ENCODE results near the gene SETD1A. TPM values are rescaled to one million over a fixed set of nuclear protein-coding genes. Genes with fewer than 3 reads are reported as not detected.

SETD1A gene
- total RNA-seq, 2 experiments from 2014 or later = 26.9 to 27.3 TPM

DNA sequence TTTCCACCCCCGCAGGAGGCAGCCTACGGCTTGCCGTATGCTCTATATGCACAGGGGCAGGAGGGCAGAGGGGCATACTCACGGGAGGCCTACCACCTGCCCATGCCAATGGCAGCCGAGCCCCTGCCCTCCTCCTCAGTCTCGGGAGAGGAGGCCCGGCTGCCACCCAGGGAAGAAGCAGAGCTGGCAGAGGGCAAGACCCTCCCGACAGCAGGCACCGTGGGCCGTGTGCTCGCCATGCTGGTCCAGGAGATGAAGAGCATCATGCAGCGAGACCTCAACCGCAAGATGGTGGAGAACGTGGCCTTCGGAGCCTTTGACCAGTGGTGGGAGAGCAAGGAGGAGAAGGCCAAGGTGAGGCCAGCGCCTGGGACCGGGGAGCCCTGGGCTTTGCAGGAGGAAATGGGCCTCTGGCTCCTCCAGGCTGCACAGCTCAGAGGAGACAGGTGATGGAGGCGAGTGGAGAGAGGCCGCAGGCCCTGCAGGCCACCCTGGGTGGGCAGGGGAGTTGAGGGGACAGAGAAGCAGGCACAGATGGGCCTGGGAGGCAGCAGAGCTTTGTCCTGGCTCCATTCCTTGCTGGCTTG is 8.6 kb downstream of the SETD1A start:
- ChIA-PET CTCF (interaction anchor here (2.9 kb wide), 1 partner anchor 12 kb away, joined by 7 read pairs; no protein-coding TSS in a partner anchor), POLR2A (no interaction called here)

DNA sequence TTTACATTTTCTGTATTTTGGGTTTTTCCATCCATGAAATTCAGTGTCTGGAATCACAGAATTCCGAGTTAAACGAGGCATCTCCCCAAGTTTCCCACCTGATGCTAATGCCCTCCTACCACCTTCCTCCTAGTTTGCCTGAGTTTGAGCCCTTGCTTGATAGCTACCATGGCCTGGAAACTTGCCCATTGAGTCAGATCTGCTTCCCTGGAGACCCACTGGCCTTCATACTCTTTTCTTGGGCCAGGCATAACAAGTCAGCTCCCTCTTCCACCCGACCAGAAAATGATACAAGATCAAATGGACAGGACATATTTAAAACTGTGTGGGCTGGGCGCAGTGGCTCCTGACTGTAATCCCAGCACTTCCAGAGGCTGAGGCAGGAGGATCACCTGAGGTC is 10.2 kb downstream of the SETD1A start:
- ChIA-PET CTCF (interaction anchor here (2.9 kb wide), 1 partner anchor 14 kb away, joined by 7 read pairs; no protein-coding TSS in a partner anchor), POLR2A (no interaction called here)

DNA sequence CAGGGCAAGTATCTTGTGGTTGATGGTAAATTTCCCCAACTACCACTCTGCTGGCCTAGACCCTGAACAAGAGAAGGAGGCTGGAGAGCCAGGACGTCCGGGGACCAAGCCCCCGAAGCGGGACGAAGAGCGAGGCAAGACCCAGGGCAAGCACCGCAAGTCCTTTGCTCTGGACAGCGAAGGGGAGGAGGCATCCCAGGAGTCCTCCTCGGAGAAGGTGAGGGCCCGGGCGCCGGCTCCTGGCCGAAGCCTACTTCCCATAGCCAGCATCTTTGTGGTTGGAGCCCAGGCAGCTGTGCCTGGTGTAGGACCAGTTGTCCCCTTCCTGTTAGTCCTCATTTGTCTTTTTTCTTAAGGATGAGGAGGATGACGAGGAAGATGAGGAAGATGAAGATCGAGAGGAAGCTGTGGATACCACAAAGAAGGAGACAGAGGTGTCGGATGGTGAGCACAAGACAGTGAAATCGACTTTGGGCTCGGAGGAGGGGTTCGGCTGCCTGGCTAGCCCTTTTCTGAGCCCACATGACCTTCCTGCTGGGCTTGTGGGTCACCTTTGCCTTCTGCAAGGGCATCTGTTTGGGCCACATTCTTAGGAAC is 11.8 kb downstream of the SETD1A start:
- CTCF ChIA-PET = interaction anchor here (0.5 to 1.6 kb wide), 2 partner anchors 15 to 68 kb away, joined by 3 to 4 read pairs; no protein-coding TSS in a partner anchor

DNA sequence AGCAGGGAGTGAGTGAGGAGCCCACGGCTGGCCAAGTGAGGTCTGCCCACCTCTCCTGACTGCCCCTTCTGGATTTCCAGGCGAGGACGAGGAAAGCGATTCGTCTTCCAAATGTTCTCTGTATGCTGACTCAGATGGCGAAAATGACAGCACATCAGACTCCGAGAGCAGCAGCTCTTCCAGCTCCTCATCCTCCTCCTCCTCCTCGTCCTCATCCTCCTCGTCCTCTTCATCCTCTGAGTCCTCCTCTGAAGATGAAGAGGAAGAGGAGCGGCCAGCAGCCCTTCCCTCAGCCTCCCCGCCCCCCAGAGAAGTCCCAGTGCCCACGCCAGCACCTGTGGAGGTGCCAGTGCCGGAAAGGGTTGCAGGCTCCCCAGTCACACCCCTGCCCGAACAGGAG is 13.7 kb downstream of the SETD1A start:
- CTCF ChIA-PET = interaction anchor here (2.4 kb wide), 1 partner anchor 13 kb away, joined by 5 read pairs; the partner anchor contains the start of gene HSD3B7
- POLR2A ChIA-PET = no interaction called here

More for the DNA sequence above, 11.8 kb downstream of the SETD1A start:
- POLR2A ChIA-PET = no interaction called here

DNA sequence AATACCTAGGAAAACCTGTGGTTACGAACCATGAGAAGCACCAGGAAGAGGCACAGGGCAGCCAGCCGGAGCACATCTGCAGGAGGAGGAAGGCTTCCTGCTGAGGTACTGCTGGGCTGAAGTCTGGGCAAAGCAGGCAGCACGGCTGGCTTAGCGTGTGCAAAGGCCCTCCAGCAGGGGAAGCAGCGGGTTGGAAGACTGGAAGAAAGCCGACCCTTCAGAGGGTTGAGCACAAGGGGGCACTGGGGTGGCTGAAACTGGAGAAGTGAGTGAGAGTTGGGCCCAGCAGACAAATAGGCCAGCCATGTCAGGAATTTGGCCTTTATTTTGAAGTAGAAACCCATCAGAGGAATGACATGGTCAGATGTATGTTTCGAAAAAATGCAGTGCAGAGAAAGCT is 15.3 kb downstream of the SETD1A start:
- POLR2A ChIA-PET = no interaction called here
- CTCF ChIA-PET = interaction anchor here (0.9 to 2.4 kb wide), 4 partner anchors 10 to 31 kb away, joined by 3 to 5 read pairs (median 4); partner anchors contain the start of gene HSD3B7

DNA sequence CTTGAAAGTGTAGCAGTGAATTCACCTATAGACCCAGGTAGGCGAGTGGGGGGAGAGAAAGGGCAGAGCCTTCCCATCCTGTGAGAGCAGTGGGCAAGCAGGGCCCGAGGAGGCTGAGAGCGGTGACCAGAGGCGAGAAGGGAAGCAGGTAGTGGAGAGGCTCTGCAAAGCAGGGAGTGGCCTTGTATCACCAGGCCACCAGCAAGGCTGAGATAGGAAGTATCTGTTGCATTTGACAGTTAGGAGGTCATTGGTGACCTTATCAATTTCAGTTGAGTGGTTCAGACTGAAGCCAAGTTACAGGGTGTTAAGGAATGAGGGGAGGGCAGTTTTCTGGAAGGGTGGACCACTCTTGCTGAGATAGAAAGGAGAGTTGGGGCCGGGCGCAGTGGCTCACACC is 16.8 kb downstream of the SETD1A start:
- POLR2A ChIA-PET = no interaction called here
- CTCF ChIA-PET = interaction anchor here (0.9 kb wide), 1 partner anchor 12 kb away, joined by 5 read pairs; no protein-coding TSS in a partner anchor

DNA sequence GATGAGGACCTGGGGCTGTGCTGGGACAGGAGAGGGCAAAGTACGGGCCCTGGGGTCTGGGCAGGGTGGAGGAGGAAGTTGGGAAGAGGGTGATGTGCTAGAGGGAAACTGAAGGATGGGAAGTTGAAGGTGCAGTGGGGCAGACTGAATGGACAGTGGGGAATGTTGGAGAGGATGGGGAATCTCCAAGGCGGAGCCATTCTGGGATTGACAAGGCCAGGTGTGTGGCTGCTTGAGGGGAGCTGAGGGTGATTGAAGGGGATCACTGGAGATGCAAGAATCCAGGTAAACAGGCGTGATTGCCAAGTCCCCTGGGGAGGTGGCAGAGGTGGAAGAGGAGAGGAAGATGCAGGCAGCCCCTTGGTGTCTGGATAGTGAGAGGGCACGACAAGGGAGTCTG is 18.9 kb downstream of the SETD1A start:
- CTCF ChIA-PET = no interaction called here

DNA sequence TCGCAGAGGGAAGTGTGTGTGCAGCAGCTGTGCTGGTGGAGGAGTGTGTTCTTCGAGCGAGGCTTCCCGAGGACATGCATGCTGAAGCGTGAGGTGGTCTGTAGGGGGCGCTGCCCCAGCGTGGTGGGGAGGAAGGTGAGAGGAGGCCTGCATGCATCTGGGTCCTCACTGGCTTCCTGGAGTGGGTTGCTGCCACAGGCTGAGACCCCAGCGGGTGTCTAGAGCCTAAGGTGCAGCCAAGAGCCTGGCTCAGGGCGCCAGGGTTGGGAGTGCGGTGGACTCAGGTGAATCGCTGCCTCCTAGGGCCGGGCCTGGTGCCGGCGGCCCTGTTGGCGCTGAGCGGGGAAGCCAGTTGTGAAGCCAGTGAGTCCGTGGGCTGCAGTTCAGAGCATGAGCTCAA is 19.9 kb downstream of the SETD1A start:
- POLR2A ChIA-PET = no interaction called here
- CTCF ChIA-PET = interaction anchor here (0.6 kb wide), 1 partner anchor 260 kb away, joined by 3 read pairs; no protein-coding TSS in a partner anchor

More for the DNA sequence above, 18.9 kb downstream of the SETD1A start:
- POLR2A ChIA-PET = no interaction called here

DNA sequence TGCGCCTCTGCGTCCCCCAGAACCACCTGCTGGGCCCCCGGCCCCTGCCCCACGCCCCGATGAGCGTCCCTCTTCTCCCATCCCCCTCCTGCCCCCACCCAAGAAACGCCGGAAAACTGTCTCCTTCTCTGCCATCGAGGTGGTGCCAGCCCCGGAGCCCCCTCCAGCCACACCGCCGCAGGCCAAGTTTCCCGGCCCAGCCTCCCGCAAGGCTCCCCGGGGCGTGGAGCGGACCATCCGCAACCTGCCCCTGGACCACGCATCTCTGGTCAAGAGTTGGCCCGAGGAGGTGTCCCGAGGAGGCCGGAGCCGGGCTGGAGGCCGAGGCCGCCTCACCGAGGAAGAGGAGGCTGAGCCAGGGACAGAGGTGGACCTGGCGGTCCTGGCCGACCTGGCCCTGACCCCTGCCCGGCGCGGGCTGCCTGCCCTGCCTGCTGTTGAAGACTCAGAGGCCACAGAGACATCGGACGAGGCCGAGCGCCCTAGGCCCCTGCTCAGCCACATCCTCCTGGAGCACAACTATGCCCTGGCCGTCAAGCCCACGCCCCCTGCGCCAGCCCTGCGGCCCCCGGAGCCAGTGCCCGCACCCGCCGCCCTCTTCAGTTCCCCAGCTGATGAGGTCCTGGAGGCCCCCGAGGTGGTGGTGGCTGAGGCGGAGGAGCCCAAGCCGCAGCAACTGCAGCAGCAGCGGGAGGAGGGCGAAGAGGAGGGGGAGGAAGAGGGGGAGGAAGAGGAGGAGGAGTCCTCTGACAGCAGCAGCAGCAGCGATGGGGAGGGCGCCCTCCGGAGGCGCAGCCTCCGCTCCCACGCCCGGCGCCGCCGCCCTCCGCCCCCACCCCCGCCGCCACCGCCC is 21.8 kb downstream of the SETD1A start:
- ChIA-PET POLR2A (no interaction called here), CTCF (no interaction called here)

DNA sequence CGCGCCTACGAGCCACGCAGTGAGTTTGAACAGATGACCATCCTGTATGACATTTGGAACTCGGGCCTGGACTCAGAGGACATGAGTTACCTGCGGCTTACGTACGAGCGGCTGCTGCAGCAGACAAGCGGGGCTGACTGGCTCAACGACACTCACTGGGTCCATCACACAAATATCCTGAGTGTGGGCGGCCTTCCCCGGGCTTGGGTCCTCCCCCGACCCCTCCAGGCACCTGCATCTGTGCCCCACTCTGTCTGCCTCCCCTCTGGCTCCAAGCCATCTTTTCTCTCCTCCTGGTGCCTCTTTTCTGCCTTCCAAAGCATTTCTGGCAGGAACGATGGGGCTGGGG is 22.4 kb downstream of the SETD1A start:
- ChIA-PET CTCF (no interaction called here), POLR2A (no interaction called here)

DNA sequence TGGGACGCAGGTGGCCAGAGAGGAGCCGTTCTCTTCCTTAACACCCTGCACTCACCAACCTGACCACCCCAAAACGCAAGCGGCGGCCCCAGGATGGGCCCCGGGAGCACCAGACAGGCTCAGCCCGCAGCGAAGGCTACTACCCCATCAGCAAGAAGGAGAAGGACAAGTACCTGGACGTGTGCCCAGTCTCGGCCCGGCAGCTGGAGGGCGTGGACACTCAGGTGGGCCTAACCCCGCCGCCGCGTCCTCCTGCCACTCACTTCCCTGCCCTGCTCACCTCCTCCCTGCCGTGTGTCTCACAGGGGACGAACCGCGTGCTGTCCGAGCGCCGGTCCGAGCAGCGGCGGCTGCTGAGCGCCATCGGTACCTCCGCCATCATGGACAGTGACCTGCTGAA is 22.9 kb downstream of the SETD1A start:
- ChIA-PET CTCF (no interaction called here), POLR2A (no interaction called here)

DNA sequence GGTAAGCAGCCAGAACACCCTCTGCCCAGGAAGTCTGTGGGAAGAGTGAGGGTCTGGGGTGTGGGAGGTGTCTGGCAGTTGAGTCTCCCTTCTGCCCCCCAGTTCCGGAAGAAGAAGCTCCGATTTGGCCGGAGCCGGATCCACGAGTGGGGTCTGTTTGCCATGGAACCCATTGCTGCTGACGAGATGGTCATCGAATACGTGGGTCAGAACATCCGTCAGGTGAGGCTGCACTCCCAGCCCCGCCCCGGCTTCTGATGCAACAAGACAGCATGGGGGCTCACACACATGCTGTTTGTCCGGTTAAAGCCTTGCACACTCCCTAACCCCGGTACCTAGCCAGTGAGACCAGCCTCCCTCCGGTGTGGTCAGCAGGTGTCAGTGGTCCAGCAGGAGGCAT is 23.4 kb downstream of the SETD1A start:
- CTCF ChIA-PET = interaction anchor here (2.8 kb wide), 1 partner anchor 161 kb away, joined by 6 read pairs; no protein-coding TSS in a partner anchor
- POLR2A ChIA-PET = no interaction called here

DNA sequence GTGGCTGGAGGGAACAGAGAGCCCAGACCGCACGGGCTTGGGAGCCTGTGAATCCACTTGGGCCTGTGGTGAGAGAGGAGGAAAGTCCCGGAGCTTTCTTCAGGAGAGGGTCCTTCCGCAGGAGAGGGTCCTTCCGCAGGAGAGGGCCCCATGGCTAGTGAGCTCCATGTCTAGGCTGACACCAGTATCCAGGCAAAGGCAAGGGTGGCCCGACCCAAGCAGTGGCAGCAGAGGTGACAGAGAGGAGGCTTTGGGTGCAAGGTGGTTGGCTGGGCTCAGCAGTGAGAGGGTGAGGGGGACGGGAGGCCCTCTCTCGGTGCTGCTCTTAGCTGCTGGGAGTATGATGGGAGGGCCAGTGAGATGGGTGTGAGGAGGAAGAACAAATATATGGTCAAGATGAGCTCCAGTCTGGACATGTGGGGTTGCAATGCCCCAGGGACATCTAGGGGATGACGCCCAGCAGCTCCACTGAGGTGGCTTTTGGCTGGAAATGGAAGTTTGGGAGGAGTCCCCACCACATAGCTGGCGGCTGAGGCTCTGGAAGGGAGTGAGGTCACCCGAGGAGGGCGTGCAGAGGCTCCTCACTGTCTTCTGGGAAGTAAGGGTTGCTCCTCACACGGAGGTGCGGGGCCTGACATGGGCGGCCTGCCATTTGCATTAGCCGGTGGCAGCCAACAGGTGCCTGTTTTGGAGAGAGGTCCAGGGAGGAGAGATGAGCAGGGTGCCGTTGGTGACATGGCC is 25.2 kb downstream of the SETD1A start:
- POLR2A ChIA-PET = interaction anchor here (0.6 kb wide), 1 partner anchor 473 kb away, joined by 5 read pairs; no protein-coding TSS in a partner anchor
- CTCF ChIA-PET = interaction anchor here (0.5 to 2.8 kb wide), 3 partner anchors 10 to 194 kb away, joined by 3 to 6 read pairs (median 3); no protein-coding TSS in a partner anchor

DNA sequence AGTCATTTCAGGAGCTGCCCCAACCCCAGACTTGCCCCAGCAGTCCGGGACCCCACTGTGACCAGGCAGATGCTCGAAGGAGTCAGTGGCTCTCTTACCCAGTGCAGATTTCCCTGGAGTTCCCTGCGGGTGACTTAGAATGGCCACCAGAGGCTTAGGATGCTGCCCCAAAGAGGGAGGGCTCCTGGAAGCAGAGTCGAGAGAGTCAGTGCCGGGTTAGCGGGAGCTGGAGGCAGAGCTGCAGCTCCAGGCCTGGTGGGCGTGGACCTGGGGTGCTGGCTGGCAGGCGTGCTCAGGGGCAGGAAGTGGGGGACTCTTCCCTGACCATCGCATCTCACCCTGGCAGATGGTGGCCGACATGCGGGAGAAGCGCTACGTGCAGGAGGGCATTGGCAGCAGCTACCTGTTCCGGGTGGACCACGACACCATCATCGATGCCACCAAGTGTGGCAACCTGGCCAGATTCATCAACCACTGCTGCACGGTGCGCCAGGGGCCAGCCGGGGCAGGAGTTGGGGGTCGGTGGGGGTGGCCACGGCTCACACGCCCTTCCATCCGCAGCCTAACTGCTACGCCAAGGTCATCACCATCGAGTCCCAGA is 25.8 kb downstream of the SETD1A start:
- CTCF ChIA-PET = interaction anchor here (0.5 to 2.8 kb wide), 7 partner anchors 10 to 195 kb away, joined by 3 to 12 read pairs (median 3); no protein-coding TSS in a partner anchor
- POLR2A ChIA-PET = interaction anchor here (0.6 kb wide), 1 partner anchor 473 kb away, joined by 5 read pairs; no protein-coding TSS in a partner anchor

DNA sequence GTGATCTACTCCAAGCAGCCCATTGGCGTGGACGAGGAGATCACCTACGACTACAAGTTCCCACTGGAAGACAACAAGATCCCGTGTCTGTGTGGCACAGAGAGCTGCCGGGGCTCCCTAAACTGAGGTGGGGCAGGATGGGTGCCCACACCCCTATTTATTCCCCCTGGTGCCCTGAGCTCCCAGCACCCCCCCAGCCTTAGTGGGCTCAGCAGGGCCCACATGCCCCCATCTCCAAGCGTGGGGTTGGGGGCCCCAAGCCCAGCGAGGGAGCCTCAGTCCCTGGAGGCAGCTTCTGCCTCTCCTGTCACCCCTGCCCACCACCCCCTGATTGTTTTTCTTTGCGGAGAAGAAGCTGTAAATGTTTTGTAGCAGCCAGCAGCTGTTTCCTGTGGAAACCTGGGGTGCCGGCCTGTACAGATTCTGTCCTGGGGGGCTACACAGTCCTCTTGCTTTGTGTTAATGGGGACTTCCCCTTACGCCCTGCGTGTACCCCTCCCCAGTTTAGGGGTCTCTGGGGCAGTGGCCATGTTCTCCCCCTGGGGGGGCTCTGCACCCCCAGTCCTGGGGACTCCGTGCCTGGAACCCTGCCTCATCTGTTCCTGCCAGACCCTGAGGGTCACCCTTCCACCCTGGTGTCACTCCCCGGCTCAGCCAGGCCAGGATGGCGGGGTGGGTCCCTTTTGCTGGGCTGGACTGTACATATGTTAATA is 26.5 kb downstream of the SETD1A start:
- POLR2A ChIA-PET = interaction anchor here (1.5 to 1.6 kb wide), 2 partner anchors 90 to 110 kb away, joined by 3 read pairs; partner anchors contain the start of genes VKORC1, ZNF646 and ZNF668
- CTCF ChIA-PET = interaction anchor here (0.6 to 2.7 kb wide), 23 partner anchors 8 to 461 kb away, joined by 3 to 12 read pairs (median 4); partner anchors contain the start of genes KAT8, PRSS53, ZNF646 and ZNF668

DNA sequence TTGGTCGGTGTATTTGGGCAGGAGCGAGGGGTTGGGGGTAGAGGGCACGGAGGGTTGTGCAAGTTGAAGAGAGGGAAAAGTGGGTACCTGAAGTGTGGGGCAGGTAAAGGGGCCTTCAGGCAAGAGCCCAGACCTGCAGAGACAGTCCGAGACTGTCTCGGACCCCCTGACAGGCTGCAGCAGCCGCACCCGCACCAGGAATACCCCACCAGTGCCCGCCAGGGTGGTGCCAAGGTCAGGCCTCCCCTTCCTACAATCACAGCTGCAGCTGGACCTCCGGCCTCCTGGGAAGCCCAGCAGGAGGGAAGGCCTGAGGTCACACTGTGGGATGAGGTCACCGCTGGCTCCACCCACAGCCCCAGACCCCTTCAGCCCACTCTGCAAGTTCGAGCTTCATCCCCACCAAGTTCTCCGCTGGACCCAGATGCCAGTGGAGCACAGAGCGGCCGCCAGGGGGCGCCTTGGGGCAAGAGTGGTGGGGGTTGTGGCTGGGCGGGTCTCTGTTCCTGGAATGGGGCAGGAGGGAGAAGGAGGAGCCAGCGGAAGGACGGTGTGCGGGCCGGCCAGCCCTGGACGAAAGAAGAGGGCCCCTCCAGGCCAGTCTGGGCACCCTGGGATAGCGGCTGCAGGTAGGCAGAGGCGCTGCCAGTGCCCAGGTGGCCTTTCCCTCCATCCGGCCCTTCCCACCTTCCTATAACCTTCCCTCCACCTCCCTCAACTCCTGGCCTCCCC is 27.3 kb downstream of the SETD1A start, which contains the start of gene HSD3B7:
HSD3B7 (plus strand) TSS at position 539 of the 732 bp plus-strand sequence. CDS start 452 bp downstream, outside the sequence.
- POLR2A ChIA-PET = interaction anchor here (1.5 to 1.6 kb wide), 2 partner anchors 90 to 109 kb away, joined by 3 read pairs; partner anchors contain the start of genes VKORC1, ZNF646 and ZNF668
- CTCF ChIA-PET = interaction anchor here (0.6 to 2.7 kb wide), 22 partner anchors 9 to 460 kb away, joined by 3 to 12 read pairs (median 4); partner anchors contain the start of genes KAT8, PRSS53, STX4 and ZNF646

Measured in activated CD8-positive, alpha-beta memory T cell treated with anti-CD3 and anti-CD28 coated beads for 36 hours (primary cell).